ENCODE measurements around the gene GRM5.

DNA sequence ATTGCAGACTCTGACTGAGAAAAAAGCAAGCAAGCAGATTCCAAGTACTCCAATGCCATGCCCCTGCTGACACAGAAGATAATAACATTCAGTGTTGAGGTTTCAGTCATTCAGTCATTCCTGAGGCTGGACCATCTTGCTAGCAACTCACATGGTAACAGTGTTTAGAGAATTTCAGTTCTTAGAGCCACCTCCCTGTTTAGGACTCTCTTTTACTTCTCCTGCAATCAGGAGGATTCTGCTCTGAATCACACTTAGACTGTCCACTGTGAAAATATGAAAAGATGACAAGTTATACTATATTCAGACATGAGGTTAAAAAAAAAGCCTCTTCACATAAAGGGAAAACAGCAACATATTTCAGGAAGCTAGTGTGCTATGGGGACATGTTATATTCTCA is 544.4 kb downstream of the GRM5 start:
- TF ChIP-seq, protein P1, sequence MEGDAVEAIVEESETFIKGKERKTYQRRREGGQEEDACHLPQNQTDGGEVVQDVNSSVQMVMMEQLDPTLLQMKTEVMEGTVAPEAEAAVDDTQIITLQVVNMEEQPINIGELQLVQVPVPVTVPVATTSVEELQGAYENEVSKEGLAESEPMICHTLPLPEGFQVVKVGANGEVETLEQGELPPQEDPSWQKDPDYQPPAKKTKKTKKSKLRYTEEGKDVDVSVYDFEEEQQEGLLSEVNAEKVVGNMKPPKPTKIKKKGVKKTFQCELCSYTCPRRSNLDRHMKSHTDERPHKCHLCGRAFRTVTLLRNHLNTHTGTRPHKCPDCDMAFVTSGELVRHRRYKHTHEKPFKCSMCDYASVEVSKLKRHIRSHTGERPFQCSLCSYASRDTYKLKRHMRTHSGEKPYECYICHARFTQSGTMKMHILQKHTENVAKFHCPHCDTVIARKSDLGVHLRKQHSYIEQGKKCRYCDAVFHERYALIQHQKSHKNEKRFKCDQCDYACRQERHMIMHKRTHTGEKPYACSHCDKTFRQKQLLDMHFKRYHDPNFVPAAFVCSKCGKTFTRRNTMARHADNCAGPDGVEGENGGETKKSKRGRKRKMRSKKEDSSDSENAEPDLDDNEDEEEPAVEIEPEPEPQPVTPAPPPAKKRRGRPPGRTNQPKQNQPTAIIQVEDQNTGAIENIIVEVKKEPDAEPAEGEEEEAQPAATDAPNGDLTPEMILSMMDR (IDR thresholded peaks at IDR 0.05), result no peak
- TF ChIP-seq POLR2A (IDR thresholded peaks at IDR 0.05) (no peak), POLR2AphosphoS5 (IDR thresholded peaks at IDR 0.05) (no peak)

Data from prostate gland (tissue), 2 donors.